Neural cell (in vitro differentiated cells): ENCODE measurements around the gene BRSK2.

ENCODE experiments used
- RAD21 ChIP-seq: fragments of 450-650 bp; conservative IDR thresholded peaks from 2 replicates; pipeline ENCODE4 v1.6.1; 2014; ENCODE audit warnings: antibody characterized with exemption, mild to moderate bottlenecking, moderate library complexity
- TAF1 ChIP-seq: IDR thresholded peaks from 2 replicates; pipeline ENCODE4 v1.6.1; 2012; ENCODE audit warnings: low read depth

GRCh38 chr11:1401656-1402221 is 12.0 kb downstream of the BRSK2 start:
- TF ChIP-seq RAD21 (no peak), TAF1 (no peak)
